Upper lobe of left lung (tissue), 4 donors: Measurements from ENCODE around the gene IER3.

ENCODE experiments used
- EP300 ChIP-seq, 4 donors: sonication (generic); formaldehyde crosslinking; IDR thresholded peaks; one replicate each; pipeline ENCODE4 v1.5.1; 2017; ENCODE audit warnings: antibody characterized with exemption in 4 of 4, control low read depth in 2 of 4
- POLR2AphosphoS5 ChIP-seq, 2 donors: sonication (generic); formaldehyde crosslinking; IDR thresholded peaks; one replicate each; pipeline ENCODE4 v1.5.1; 2017; ENCODE audit warnings: antibody characterized with exemption in 2 of 2
- TF ChIP-seq, protein P1 (sequence below), 6 experiments: fragments of 450-650 bp in 4 of 6; fragments of 200-600 bp in 2 of 6; sonication (generic) in 2 of 6; IDR thresholded peaks; one replicate each; pipeline ENCODE4 v1.5.1; 2016 to 2019; ENCODE audit warnings: antibody characterized with exemption in 6 of 6

- TF ChIP-seq, protein P1, sequence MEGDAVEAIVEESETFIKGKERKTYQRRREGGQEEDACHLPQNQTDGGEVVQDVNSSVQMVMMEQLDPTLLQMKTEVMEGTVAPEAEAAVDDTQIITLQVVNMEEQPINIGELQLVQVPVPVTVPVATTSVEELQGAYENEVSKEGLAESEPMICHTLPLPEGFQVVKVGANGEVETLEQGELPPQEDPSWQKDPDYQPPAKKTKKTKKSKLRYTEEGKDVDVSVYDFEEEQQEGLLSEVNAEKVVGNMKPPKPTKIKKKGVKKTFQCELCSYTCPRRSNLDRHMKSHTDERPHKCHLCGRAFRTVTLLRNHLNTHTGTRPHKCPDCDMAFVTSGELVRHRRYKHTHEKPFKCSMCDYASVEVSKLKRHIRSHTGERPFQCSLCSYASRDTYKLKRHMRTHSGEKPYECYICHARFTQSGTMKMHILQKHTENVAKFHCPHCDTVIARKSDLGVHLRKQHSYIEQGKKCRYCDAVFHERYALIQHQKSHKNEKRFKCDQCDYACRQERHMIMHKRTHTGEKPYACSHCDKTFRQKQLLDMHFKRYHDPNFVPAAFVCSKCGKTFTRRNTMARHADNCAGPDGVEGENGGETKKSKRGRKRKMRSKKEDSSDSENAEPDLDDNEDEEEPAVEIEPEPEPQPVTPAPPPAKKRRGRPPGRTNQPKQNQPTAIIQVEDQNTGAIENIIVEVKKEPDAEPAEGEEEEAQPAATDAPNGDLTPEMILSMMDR (IDR thresholded peaks at IDR 0.05) = no peak
- TF ChIP-seq POLR2AphosphoS5 (IDR thresholded peaks at IDR 0.05) = no peak
- no peak for TF ChIP-seq EP300 (IDR thresholded peaks at IDR 0.05)
These were observed 18.8 kb upstream of the IER3 start for GRCh38 chr6:30763155-30763617.
